GM06990 (cell line): ENCODE results near the gene SMIM38.

ENCODE experiments used
- DNase-seq: peaks from one replicate; pipeline ENCODE4 v3.0.0-alpha.2; 2011; ENCODE audit not compliant: insufficient read length; ENCODE audit errors: extremely low read depth
- H3K27me3 ChIP-seq: replicated peaks from 2 replicates; pipeline ENCODE4 v1.6.0; 2011; ENCODE audit warnings: low read length; ENCODE audit not compliant: control insufficient read depth, insufficient read depth
- H3K36me3 ChIP-seq: 2 replicates; pipeline ENCODE4 v1.5.1; 2011; ENCODE audit warnings: low read length; ENCODE audit not compliant: control insufficient read depth, insufficient read depth
- H3K4me3 ChIP-seq: replicated peaks from 2 replicates; pipeline ENCODE4 v1.5.1; 2011; ENCODE audit warnings: low read depth, mild to moderate bottlenecking, control low read depth, low read length
- TF ChIP-seq, protein P1 (sequence below): IDR thresholded peaks from 2 replicates; pipeline ENCODE4 v1.5.1; 2011; ENCODE audit warnings: low read length, control low read depth, mild to moderate bottlenecking, inconsistent platforms; ENCODE audit not compliant: insufficient read depth, poor library complexity, severe bottlenecking

Gene SMIM38

DNA sequence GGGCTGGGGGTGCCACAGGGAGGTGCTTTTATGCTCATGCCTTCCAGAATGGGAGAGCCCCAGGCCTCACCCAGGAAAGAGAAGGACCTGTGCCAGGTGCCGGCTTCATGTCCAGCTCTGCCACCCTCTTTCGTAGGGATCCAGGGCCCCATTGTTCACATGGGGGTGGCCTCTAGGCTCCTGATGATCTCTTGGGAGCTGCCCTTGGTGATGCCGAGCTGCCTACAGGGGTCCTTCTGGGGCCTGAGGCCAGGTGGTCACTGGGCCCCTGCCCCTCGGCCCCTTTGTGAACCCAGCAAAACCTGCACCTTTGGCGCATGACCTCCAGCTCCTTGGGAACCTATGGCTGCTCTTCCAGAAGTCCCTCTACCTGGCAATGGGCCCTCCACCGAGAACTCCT, 41.4 kb upstream of the SMIM38 start:
- TF ChIP-seq, protein P1, sequence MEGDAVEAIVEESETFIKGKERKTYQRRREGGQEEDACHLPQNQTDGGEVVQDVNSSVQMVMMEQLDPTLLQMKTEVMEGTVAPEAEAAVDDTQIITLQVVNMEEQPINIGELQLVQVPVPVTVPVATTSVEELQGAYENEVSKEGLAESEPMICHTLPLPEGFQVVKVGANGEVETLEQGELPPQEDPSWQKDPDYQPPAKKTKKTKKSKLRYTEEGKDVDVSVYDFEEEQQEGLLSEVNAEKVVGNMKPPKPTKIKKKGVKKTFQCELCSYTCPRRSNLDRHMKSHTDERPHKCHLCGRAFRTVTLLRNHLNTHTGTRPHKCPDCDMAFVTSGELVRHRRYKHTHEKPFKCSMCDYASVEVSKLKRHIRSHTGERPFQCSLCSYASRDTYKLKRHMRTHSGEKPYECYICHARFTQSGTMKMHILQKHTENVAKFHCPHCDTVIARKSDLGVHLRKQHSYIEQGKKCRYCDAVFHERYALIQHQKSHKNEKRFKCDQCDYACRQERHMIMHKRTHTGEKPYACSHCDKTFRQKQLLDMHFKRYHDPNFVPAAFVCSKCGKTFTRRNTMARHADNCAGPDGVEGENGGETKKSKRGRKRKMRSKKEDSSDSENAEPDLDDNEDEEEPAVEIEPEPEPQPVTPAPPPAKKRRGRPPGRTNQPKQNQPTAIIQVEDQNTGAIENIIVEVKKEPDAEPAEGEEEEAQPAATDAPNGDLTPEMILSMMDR, result no peak
- Histone ChIP-seq H3K27me3 (no peaks in the 10 kb centered on the region), H3K36me3 (no peaks in the 10 kb centered on the region), H3K4me3 (no peak overlapping the region)
- DNase-seq, result no peak

- H3K27me3 ChIP-seq, result no peaks in the 10 kb centered on the region
- no peak for DNase-seq
These were observed 40.8 kb upstream of the SMIM38 start for GRCh38 chr11:69114811-69115523.

DNA sequence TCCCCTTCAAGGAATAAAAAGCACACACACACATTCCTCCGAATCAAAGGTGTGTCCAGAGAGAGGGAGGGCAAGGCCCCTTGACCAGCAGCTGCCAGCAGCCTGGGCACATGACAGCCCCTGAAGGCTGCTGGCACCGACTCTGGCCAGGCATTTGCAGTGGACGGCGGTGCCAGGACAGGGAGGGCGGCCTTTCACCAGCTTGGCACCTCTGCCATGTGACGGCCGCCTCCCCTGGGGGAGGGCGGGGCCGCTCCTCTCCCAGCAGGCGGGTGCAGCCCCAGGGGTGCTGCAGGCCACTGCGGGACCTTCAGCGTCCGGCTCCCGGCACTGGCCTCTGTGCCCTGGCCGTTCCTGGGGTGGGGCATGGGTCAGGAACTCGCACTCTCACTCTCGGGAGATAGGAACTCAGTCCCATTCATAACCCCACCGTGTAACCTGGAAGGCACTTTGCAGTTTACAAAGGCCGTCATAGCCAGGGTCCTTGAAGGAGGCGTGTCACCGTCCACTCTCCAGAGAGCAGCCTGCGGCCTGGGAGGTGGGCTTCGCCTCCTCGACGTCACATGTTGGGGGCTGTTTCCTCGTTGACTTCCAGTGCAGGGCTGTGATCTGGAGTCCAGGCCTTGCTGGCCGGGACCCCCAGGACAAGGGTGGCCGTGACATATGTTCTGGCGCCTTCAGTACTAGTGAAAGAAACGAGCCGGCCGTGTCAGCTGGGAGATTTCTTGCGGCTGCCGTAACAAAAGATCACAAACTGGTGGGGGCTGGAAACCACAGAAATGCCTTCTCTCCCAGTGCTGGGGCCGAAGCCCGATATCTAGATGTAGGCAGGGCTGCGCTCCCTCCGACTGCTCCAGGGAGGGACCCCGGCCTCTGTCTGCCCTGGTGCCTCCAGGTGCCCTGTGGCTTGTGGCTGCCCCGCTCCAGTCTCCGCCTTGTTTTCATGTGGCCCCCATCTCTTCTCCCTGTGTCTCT, 39.9 kb upstream of the SMIM38 start:
- TF ChIP-seq, protein P1, result no peak
- Histone ChIP-seq H3K27me3 (no peaks in the 10 kb centered on the region), H3K4me3 (no peak overlapping the region), H3K36me3 (no peaks in the 10 kb centered on the region)
- no peak for DNase-seq

More at GRCh38 chr11:69114811-69115523, 40.8 kb upstream of the SMIM38 start:
- no peaks in the 10 kb centered on the region for H3K36me3 ChIP-seq
- TF ChIP-seq, protein P1, result no peak
- H3K4me3 ChIP-seq, result no peak overlapping the region

DNA sequence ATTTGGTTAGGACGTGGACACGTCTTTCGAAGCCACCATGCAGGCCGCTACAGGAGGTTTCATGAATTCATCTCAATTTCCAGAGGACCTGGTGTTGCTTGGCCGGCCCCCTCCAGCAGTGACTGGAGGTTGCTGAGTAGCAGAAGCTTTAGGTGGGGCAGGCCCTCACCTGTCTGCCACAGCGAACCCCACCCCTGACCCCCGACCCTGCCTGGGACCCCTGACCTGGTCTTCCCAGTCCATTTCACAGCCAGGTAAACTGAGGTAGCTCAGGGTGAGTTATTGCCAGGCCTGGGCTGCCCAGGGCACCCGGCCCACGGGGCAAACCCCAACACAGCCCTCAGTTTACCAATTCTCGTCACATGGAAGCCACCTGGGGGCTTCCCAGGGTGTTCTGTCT, 39.1 kb upstream of the SMIM38 start:
- TF ChIP-seq, protein P1, result no peak
- Histone ChIP-seq H3K36me3 (no peaks in the 10 kb centered on the region), H3K4me3 (no peak overlapping the region), H3K27me3 (no peaks in the 10 kb centered on the region)
- DNase-seq, result no peak

GRCh38 chr11:69119190-69119589, 36.5 kb upstream of the SMIM38 start:
- Histone ChIP-seq H3K36me3 (no peaks in the 10 kb centered on the region), H3K4me3 (no peak overlapping the region), H3K27me3 (no peaks in the 10 kb centered on the region)
- DNase-seq, result no peak
- TF ChIP-seq, protein P1, result no peak
